SJSA1 (cell line): ENCODE results near the gene SETD6. TPM values are rescaled to one million over a fixed set of nuclear protein-coding genes. Genes with fewer than 3 reads are reported as not detected.

ENCODE experiments used
- DNase-seq, 2 experiments: peaks; one replicate each; pipeline ENCODE4 v3.0.0-alpha.2; 2015 to 2020; ENCODE audit warnings: low spot score in 2 of 2, low read depth in 1 of 2
- H3K27ac ChIP-seq: fragments of 250-450 bp; sonication (Bioruptor Pico); 2 replicates; pipeline ENCODE4 v1.5.1; 2020; ENCODE audit warnings: mild to moderate bottlenecking, moderate library complexity
- H3K27me3 ChIP-seq: fragments of 250-450 bp; sonication (Bioruptor Pico); replicated peaks from 2 replicates; pipeline ENCODE4 v1.5.1; 2020; ENCODE audit warnings: mild to moderate bottlenecking, moderate library complexity
- H3K36me3 ChIP-seq: fragments of 250-450 bp; sonication (Bioruptor Pico); 2 replicates; pipeline ENCODE4 v1.5.1; 2020; ENCODE audit warnings: mild to moderate bottlenecking
- H3K4me1 ChIP-seq: fragments of 250-450 bp; sonication (Bioruptor Pico); replicated peaks from 2 replicates; pipeline ENCODE4 v1.6.1; 2021; ENCODE audit warnings: mild to moderate bottlenecking
- H3K4me3 ChIP-seq: fragments of 250-450 bp; sonication (Bioruptor Pico); 2 replicates; pipeline ENCODE4 v1.5.1; 2020; ENCODE audit warnings: mild to moderate bottlenecking
- H3K9me3 ChIP-seq: fragments of 250-450 bp; sonication (Bioruptor Pico); replicated peaks from 2 replicates; pipeline ENCODE4 v1.5.1; 2020; ENCODE audit warnings: mild to moderate bottlenecking
- total RNA-seq: library from RNA; depleted of rRNA; stranded (reverse); fragments of >200 nt; shearing (Covaris generic); gene quantifications from 2 replicates; pipeline ENCODE4 v1.2.3, GENCODE V29; 2014

SETD6 gene
- total RNA-seq, 1 experiment from 2014 or later, result 1.1 TPM

- H3K4me3 ChIP-seq, result no peak overlapping the region
- H3K27ac ChIP-seq, result no peak overlapping the region
- no peak for DNase-seq
Measured at GRCh38 chr16:58499092-58499511, 16.2 kb upstream of the SETD6 start.

GRCh38 chr16:58499615-58500351, 15.5 kb upstream of the SETD6 start, which contains the start of gene NDRG4:
Gene NDRG4 (plus strand): TSS chr16:58500143. CDS start chr16:58500249, 106 bp downstream.
- Histone ChIP-seq H3K27me3 (no peaks in the 10 kb centered on the region), H3K4me3 (peak within 1 kb of the TSS; percentile 34), H3K9me3 (no peaks in the 10 kb centered on the region), H3K27ac (no peak within 1 kb of the TSS; the same call in 1 of the 2 replicates), H3K4me1 (peaks cover 18% of the 10 kb centered on the region), H3K36me3 (no peaks in the 10 kb centered on the region)
- peak; percentile 71 to 87 for DNase-seq

More at GRCh38 chr16:58499092-58499511, 16.2 kb upstream of the SETD6 start:
- Histone ChIP-seq H3K9me3 (no peaks in the 10 kb centered on the region), H3K27me3 (no peaks in the 10 kb centered on the region), H3K36me3 (no peaks in the 10 kb centered on the region), H3K4me1 (peaks cover 18% of the 10 kb centered on the region)

- no peaks in the 10 kb centered on the region for H3K9me3 ChIP-seq
- H3K27me3 ChIP-seq, result no peaks in the 10 kb centered on the region
- DNase-seq, result peak in 1 of 2 experiments; percentile 43
- H3K4me3 ChIP-seq, result peak overlapping the region; percentile 34
- no peaks in the 10 kb centered on the region for H3K36me3 ChIP-seq
- H3K27ac ChIP-seq, result no peak overlapping the region; the same call in 1 of the 2 replicates
- peaks cover 14% of the 10 kb centered on the region for H3K4me1 ChIP-seq
Measured at GRCh38 chr16:58500430-58501241, 14.7 kb upstream of the SETD6 start.

- Histone ChIP-seq H3K9me3 (no peaks in the 10 kb centered on the region), H3K4me1 (peaks cover 14% of the 10 kb centered on the region), H3K27ac (no peak overlapping the region), H3K27me3 (no peaks in the 10 kb centered on the region), H3K36me3 (no peaks in the 10 kb centered on the region), H3K4me3 (no peak overlapping the region)
- DNase-seq, result peak in 1 of 2 experiments; percentile 40
Measured at GRCh38 chr16:58501242-58502131, 13.8 kb upstream of the SETD6 start.

GRCh38 chr16:58502217-58502921, 12.9 kb upstream of the SETD6 start:
- Histone ChIP-seq H3K27me3 (no peaks in the 10 kb centered on the region), H3K36me3 (no peaks in the 10 kb centered on the region), H3K27ac (no peak overlapping the region), H3K4me1 (peaks cover 14% of the 10 kb centered on the region), H3K9me3 (no peaks in the 10 kb centered on the region), H3K4me3 (no peak overlapping the region)
- DNase-seq, result no peak

GRCh38 chr16:58503166-58503862, 12.0 kb upstream of the SETD6 start:
- Histone ChIP-seq H3K4me3 (no peak overlapping the region), H3K36me3 (no peaks in the 10 kb centered on the region)

GRCh38 chr16:58503863-58504688, 11.2 kb upstream of the SETD6 start:
- no peaks in the 10 kb centered on the region for H3K27me3 ChIP-seq
- no peak overlapping the region for H3K27ac ChIP-seq
- H3K4me3 ChIP-seq, result no peak overlapping the region
- peaks cover 14% of the 10 kb centered on the region for H3K4me1 ChIP-seq
- H3K9me3 ChIP-seq, result no peaks in the 10 kb centered on the region
- no peaks in the 10 kb centered on the region for H3K36me3 ChIP-seq
- DNase-seq, result no peak

More at GRCh38 chr16:58503166-58503862, 12.0 kb upstream of the SETD6 start:
- Histone ChIP-seq H3K9me3 (no peaks in the 10 kb centered on the region), H3K27me3 (no peaks in the 10 kb centered on the region), H3K27ac (no peak overlapping the region), H3K4me1 (peaks cover 14% of the 10 kb centered on the region)
- peak in 1 of 2 experiments; percentile 40 for DNase-seq

- Histone ChIP-seq H3K4me3 (no peak overlapping the region), H3K27ac (no peak overlapping the region), H3K4me1 (no peaks in the 10 kb centered on the region), H3K36me3 (peaks cover 16% of the 10 kb centered on the region), H3K9me3 (no peaks in the 10 kb centered on the region), H3K27me3 (no peaks in the 10 kb centered on the region)
- no peak for DNase-seq
Measured at GRCh38 chr16:58506241-58507194, 8.8 kb upstream of the SETD6 start.

- no peaks in the 10 kb centered on the region for H3K27me3 ChIP-seq
- H3K36me3 ChIP-seq, result peaks cover 24% of the 10 kb centered on the region
- no peak overlapping the region for H3K4me3 ChIP-seq
- H3K9me3 ChIP-seq, result no peaks in the 10 kb centered on the region
- peak in 1 of 2 experiments; percentile 46 for DNase-seq
- no peaks in the 10 kb centered on the region for H3K4me1 ChIP-seq
- H3K27ac ChIP-seq, result no peak overlapping the region
Measured at GRCh38 chr16:58507195-58507962, 7.9 kb upstream of the SETD6 start.

GRCh38 chr16:58507963-58508670, 7.2 kb upstream of the SETD6 start:
- peaks cover 30% of the 10 kb centered on the region for H3K36me3 ChIP-seq
- no peak overlapping the region for H3K4me3 ChIP-seq
- H3K4me1 ChIP-seq, result no peaks in the 10 kb centered on the region
- no peaks in the 10 kb centered on the region for H3K9me3 ChIP-seq
- H3K27me3 ChIP-seq, result no peaks in the 10 kb centered on the region
- H3K27ac ChIP-seq, result no peak overlapping the region
- DNase-seq, result no peak
